ENCODE measurements around the gene TOR1AIP1.

GRCh38 chr1:179857009-179857408 is 25.1 kb upstream of the TOR1AIP1 start:
- TF ChIP-seq CTCF (IDR thresholded peaks at IDR 0.05) (no peak), POLR2A (IDR thresholded peaks at IDR 0.05) (no peak)
